Germinal center (tissue), 1 donor: ENCODE data around the gene TSEN34.
A peak's percentile ranks its signal among the peaks of the same experiment; 100 is the strongest.
"Not testable (repeated sequence)": the region's sequence is repeated elsewhere in the genome, so short reads cannot be mapped to it uniquely, and the experiment has no call there.

ENCODE experiments used
- DNase-seq: peaks from one replicate; pipeline ENCODE4 v3.0.0; 2012; ENCODE audit warnings: mixed read lengths, low spot score

The TSEN34 gene

DNA sequence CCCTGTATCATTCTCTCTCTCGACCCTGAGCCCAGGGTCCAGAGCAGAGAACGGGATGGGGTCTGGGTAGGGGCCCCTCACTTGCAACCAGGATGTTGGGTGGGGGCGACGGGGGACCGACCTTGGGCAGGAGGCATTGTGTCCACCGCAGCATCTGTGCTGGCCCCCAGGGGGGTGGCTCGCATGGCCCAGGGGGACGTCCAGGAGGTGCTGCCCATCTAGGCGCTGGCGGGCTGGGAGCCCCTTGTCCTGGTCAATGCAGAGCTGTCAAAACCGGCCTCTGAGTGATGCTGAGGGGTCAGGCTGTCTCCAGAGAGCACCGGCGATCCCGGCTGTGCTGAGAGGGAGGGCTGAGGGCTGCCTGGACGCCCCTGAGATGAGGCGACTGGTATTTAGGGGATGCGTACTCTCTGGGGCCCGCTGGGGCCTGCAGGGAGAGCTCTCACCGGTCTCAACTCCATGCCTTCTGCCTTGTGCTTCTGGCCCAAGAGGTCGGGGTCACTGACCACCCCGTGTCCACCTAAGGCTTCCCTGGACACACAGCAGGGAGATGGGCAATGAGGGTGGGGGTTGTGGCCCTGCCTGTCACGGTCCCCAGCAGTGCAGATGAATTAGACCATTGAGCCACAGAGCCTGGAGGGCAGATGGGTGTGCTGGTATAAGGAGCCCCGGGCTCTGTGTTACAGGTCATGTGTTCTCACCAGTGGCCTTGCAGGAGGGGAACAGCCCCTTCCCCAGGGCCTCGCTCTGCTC lies 18.1 kb downstream of the TSEN34 start:
- DNase-seq, result no peak

DNA sequence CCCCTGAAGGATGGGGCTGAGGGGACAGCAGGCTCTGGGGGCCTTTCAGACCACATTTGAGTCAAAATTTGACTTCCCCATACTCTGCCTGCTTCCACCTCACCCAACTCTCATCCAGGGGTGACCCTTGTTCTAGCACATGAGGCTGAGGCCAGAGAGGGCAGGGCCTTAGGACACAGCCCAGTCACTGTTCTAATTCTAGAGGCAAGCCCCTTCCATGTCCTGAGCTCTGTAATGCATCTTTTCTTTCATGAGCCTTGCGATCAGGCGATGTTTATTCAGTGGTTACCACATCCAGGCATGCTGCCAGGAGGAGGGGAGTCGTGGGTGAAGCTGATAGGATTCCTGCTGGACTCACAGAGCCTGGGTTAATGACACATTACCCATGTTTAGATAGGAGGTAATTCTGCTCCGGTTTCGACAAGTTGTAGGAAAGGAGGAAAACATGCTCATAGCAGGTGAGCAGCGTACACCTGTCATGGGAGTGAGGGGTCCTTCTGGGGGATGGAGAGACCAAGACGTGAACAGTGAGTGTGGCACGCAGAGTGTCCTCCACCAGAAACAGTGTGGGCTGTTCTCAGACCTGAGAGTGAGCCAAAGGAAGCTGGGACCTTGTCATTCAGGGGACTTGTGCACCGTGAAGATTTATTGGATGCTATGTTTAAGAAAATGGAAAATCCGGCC lies 18.8 kb downstream of the TSEN34 start:
- DNase-seq, result no peak

DNA sequence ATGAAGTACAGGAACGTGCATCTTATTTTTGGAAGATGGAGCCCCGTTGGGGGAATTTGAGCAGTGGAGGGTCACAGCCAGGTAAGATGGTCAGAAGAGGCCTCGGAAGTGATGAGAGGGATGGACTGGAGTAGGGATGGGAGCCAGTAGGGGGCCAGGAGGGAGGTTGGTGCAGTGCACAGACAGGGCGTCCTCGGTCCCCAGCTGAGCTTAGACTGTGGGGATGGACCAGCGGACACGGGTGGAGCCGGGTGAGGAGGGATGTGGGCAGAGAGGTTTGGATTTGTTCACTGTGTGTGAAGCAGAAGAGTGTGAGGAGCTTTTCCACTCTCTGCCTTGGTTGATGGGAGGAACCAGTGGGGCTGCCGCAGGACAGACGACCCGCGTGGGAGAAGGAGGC lies 20.1 kb downstream of the TSEN34 start:
- DNase-seq, result no peak

DNA sequence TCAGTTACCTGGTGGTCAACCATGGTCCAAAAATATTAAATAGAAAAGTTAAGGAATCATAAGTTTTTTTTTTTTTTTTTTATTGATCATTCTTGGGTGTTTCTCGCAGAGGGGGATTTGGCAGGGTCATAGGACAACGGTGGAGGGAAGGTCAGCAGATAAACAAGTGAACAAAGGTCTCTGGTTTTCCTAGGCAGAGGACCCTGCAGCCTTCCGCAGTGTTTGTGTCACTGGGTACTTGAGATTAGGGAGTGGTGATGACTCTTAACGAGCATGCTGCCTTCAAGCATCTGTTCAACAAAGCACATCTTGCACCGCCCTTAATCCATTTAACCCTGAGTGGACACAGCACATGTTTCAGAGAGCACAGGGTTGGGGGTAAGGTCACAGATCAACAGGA lies 23.1 kb downstream of the TSEN34 start:
- not testable (repeated sequence) for DNase-seq

DNA sequence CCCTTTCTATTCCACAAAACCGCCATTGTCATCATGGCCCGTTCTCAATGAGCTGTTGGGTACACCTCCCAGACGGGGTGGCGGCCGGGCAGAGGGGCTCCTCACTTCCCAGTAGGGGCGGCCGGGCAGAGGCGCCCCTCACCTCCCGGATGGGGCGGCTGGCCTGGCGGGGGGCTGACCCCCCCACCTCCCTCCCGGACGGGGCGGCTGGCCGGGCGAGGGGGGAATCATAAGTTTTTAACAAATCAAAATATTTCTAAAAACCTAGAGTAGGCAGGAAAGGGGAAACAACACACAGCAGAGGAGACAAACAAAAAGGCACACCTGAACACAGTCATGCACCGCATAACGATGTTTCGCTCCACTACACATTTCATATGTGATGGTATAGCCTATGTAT lies 23.6 kb downstream of the TSEN34 start:
- DNase-seq, result not testable (repeated sequence)

DNA sequence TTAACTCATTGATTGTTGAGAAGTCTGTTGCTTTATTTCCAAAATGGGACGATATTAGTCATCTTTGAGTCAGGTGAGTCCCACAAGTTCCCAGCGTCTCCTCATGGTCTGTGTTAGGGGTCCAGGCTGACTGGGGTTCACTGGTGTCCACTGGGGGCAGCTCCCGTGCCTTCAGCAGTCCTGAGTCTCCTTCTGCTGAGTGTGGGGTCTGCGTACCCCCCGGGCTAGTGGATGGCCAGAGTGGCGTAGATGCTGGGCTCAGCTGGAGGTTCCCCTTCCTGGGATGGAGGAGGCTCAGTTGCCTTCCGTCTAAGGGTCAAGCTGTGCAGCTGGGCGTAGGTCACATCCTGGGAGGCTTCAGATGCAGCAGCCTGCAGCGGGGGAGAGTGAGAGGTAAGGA lies 25.8 kb downstream of the TSEN34 start:
- DNase-seq, result no peak

DNA sequence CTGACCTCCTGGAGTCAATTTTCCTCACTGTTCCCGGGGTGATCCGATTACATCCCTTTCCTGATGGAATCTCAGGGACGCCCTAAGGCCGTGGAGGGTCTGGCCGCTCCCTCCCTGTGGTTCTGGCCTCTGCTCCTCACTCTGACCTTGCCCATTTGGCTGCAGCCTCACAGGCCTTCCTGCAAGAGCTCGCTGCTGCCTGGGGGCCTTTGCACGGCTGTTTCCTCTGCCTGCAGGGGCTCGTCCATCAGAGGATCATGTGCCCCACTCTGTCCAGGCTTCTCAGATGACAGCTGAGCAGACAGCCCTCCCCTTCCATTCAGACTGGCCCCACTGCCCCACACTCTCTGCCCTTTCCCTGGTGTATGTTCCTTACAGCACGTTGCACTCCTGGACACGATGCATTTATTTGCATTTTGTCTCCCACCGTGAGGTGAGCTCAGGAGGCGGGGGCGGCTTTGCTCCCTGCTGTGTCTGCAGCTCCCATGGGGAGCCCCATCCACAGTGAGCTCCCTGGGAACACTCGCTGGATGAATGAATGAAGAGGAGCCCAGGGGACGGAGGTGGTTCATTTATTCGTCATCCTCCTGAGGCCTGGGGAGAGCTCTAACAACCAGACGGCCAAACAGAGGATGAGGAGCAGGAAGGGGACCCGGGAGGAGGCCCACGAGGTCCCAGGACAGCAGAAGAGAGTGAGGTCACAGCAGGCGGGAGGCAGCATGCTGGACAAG lies 26.6 kb downstream of the TSEN34 start:
- DNase-seq, result not testable (repeated sequence)

DNA sequence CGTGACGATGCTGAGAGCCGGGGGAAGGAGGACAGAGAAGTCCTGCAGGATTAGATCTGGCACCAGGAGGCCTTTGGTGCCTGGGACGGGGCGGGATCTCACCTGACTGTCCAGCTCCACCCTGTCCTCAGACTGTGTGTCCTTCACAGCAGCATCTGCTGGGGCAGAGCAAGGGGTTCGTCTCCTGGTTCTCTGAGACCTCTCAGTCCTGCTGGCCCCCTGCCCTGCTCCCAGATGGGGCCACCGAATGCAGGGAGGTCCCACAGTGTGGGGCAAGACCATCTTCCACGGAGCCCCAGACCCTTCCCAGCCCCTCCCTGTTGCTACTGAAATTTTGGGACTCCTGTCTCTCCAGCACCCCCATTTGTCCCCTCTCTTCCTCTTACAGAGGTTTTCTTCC lies 27.2 kb downstream of the TSEN34 start:
- DNase-seq, result no peak

DNA sequence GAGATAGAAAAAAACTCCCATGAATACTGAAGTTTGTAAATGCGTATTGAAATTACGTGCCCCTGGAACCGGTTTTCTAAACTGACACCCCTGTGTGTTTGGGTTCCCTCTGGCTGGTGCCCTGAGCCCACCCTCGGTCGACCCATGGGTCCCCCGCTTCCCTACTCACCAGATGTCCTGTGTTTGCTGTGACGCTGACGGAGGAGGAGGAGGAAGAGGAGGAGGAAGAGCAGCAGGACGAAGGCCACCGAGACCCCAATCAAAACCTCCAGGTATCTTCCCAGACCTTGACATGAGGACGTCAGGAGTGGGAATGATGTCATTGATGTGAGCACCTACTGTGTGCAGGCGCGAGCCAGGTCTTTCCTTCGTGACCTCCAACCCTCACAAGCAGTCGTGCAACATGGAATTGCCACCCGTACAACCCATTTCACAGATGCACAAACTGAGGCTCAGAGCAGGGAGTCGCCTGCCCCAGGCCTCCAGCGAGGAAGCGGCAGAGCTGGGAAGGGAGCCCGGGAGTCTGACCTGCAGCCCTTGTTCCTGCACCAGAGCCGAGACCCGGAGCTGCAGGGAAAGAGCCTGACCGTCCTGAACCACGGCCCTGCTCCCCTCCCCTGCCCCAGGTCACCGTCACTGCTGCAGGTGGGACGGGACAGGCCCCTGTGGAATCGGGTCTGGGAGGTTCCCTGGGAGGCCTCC lies 28.0 kb downstream of the TSEN34 start:
- no peak for DNase-seq

DNA sequence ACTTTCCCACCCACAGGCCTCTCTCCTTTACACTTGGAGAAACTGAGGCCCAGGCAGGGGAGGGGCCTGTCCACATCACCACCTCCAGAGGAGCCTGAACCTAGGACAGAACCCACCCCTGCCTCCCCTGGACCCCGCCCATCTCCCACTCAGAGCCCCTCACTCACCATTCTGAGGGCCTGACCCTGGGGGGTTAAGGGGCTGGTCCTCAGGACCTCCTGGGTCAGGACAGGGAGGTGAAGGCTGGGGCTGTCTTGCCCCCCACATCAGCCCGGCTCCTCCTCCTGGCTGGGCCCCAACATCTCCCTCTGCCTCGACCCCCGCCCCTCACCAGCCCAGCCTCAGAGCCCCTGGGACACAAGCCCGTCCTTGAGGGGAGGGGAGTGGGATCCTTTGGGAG lies 28.6 kb downstream of the TSEN34 start:
- DNase-seq, result not testable (repeated sequence)

DNA sequence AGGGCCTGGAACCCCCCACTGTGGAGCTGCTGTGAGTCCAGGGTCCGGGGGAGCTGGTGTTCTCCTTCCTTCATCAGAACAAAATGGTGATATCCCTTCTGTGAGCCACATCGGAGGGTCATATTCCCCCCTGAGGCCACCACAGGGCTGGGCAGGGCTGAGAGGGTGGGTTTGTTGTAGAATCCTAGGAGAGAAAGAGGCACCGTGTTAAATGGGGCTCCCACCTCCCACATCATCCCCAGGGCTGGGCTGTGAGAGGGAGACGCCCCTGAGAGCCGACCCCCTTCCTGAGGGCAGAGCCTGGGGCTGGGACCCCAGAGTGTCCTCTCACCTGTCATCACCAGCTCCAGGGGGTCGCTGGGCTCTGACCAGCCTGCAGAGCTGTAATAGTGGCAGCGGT lies 30.8 kb downstream of the TSEN34 start:
- not testable (repeated sequence) for DNase-seq

DNA sequence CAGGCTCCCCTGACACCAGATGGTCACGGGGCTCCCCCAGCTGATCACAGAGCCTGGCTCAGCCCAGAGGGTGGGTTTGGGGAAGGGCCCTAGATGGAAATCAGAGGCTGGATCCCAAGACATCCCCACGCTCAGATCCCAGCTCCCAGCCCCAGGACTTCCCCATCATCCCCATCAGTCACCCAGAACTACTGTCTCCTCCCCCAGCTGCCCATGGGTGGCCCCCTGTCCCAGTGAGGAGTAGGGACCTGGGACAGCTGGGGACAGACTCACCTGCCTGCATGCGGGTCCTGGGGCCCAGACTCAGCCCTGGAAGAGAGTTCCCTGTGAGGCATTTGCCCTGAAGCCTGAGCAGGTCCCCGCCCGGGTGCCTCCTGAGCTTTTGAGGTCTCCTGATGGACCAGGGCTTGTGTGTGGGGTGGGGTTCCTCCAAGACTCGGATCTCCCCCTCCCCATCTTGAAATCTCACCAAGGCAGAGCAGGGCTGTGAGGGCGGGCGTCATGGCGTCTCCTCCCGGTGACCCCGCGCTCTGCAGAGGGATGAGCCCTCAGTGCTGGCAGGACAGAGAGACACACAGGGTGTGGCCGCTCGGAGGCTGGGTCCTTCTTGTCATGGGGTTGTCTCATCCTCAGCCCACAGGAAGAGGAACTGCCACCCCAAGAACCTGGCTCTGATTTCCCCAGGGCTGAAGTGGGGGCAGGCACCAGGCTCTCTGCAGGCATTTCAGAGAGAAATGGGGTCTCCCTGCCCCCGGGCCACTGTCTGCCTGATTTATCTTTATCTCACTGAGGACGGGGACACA lies 31.6 kb downstream of the TSEN34 start, which contains the start of gene LILRB3:
LILRB3 (minus strand) TSS at position 534 of the 803 bp plus-strand sequence; CDS start at position 503, 31 bp downstream.
- DNase-seq, result not testable (repeated sequence)

DNA sequence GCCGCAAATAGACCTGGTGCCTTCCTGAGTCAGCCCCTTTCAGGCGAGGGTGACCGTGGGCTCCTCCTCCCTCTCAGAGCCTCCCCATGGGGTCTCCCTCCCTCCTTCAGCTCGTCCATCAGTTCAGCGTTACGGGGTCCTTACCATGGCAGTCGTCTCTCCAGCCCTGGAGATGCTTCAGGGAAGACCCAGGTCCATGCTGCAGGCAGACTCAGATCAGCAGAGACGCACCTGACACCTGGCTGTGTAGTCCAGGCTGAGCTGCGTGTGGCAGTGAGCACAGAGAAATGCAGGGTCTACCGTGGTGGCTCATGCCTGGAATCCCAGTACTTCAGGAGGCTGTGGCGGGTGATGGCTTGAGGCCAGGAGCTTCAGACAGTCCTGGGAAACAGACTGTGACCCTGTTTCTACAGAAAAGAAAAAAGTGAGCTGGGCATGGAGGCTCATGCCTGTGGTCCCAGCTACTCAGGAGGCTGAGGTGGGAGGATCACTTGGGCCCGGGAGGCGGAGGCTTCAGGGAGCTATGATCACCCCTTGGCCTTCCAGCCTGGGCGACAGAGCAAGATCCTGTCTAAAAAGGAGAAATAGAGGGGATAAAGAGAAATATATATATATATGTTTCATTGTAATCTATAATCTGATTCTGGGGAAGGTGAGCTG lies 32.3 kb downstream of the TSEN34 start:
- DNase-seq, result not testable (repeated sequence)

DNA sequence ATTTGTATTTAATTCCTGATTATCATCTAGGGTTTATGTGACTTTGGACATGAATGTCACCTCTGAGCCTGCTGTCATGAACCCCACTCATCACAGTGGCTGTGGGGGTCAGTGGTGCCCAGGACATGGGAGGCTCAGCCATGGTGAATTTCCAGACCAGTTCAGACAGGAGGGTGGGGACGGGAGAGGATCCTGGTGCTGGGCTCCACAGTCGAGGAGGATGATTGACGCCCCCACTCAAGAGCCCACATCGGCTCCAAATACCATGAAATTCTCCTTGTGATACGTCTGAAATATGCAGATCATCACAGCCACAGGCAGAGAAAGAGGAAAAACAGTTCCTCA lies 32.8 kb downstream of the TSEN34 start:
- not testable (repeated sequence) for DNase-seq

DNA sequence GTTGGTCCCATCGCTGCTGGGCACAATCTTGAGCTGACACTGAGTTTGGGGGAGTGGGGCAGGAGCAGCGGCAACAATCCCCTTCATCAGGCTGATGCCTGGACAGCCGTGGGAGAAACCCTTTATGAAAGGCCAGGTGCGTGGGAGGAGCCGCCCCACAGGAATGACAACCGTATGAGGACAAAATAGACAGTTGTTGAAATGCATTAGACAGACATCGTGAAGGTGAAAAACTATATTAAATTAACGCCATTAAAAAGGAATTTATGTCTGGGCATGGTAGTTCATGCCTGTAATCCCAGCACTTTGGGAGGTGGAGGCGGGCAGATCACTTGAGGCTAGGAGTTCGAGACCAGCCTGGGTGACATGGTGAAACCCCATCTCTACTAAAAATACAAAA lies 33.5 kb downstream of the TSEN34 start:
- not testable (repeated sequence) for DNase-seq

DNA sequence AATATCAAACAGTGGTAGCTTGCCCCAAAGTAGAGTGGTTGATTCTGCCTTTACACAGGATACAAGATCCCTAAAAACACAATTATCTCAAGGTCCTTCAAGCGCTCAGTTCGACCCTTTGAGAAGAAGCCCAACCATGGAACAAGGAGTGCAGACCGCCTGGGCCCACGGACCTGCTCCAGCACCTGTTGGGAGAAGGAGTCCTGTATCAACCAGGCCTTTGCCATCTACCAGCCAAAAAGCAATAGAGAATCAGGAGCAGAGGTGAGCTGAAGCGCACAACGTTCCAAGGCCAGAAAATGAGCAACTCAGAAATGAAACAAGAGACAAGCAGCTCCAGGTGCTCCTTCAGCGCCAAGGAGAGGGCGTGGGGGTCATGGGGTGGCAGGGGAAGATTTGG lies 38.0 kb downstream of the TSEN34 start:
- DNase-seq, result no peak

DNA sequence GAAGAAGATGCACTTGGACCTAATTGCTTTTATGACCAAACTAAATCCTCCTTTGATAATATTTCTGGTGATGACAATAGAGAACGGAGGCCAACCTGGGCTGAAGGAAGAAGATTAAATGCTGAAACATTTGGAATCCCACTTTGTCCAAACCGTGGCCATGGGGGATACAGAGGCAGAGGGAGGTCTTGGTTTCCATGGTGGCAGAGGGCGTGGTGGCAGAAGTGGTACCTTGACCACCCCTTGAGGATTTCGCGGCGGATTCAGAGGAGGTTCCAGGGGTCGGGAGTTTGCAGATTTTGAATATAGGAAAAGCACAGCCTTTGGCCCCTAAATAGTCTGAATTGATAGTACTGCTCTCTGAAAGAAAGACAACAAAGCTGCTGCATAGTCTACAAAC lies 38.9 kb downstream of the TSEN34 start:
- DNase-seq, result no peak

DNA sequence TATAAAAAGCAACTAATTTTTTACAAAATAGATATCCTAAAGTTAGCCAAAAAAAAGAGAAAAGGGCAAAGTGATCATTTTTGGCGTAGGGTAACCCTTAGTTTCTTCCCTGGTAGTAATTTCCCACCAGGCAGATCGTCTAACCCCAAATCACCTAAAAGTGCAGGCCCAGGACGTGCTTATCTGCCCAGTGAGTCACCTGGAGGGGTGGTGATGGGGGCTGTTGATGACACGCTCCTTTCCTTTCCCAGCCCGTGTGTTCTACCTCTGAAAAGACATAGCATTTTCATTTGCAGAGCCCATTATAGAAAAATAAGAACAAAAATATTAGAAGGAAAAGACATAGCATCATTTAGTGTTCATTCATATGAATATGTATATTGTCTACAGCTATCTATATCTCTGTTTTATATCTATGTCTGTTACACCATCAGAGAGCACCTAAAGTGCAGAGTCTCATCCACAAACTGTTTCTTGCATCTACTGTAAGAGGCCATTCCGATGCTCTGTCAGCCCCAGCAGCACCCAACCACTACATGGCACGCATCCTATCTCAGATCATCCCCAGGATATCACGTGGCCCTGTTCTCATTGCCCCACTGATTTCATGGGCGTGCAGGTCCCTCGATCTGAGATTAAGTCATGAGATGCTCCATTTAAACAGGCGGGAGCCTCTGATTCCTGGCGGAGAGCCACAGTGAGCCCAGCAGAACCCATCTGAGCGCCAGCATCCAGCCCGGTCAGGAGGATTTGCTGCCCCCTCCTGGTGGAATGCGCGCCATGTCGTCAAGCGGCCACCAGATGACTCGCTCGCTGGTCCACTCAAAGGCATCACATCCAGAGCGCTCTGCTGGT lies 40.2 kb downstream of the TSEN34 start:
- peak; percentile 56 for DNase-seq

DNA sequence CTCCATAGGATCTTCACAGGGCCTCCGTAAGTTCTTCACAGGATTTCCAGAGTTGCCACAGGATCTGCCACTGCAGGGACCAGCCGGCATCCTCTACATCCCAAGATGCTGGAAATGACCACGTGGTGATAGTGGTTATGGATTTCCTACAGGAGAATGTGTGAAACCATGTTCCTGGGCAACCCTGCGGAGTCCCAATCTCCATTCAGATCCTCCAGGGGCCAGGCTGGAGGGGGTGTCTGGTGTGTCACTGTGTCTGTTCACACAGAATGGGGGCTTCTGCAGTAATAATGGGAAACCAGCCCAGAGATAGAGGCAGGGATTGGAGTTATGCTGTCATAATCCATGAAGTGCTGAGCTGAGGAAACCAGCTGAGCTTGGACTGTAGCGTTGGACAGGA lies 42.8 kb downstream of the TSEN34 start:
- no peak for DNase-seq
